B cell (primary cell): ENCODE data around the gene CRYBA2. TPM values are rescaled to one million over a fixed set of nuclear protein-coding genes. Genes with fewer than 3 reads are reported as not detected.

Source experiments
- ATAC-seq: fragments of 200-7000 bp; cut with Tn5 transposase; one replicate; pipeline ENCODE4 v1.10.0; 2021; ENCODE audit warnings: low read depth, mild to moderate bottlenecking, moderate number of reproducible peaks, moderate library complexity
- CTCF ChIA-PET: fragments of 350-600 bp; sonication (Branson Sonifier 250); formaldehyde crosslinking; loops from one replicate; lab custom pipeline; 2021; ENCODE audit warnings: antibody characterized with exemption, inconsistent platforms; lab: Charles Lee
- POLR2A ChIA-PET: fragments of 350-600 bp; sonication (Branson Sonifier 250); formaldehyde crosslinking; loops from one replicate; lab custom pipeline; 2021; ENCODE audit warnings: antibody characterized with exemption; lab: Charles Lee
- DNase-seq: peaks from one replicate; pipeline ENCODE4 v3.0.0; 2013
- H2AFZ ChIP-seq: 2 replicates; pipeline ENCODE4 v1.6.1; 2012; ENCODE audit warnings: mild to moderate bottlenecking, low read depth, low read length; ENCODE audit not compliant: insufficient read depth, poor library complexity, severe bottlenecking
- H3K27ac ChIP-seq, 2 donors: 1 replicate in 1 of 2; 2 replicates in 1 of 2; pipeline ENCODE4 v1.5.1; 2012 to 2013; ENCODE audit warnings: low read length in 2 of 2, mild to moderate bottlenecking in 2 of 2, moderate library complexity in 1 of 2
- H3K27me3 ChIP-seq, 4 experiments: fragments of 200-600 bp in 1 of 4; sonication (generic) in 1 of 4; replicated peaks in 1 of 4; 1 replicate in 2 of 4; 2 replicates in 2 of 4; pipeline versions ENCODE4 v1.6.1 to v1.7.0; 2013 to 2016; ENCODE audit warnings: low read length in 3 of 4, mild to moderate bottlenecking in 2 of 4, mixed read lengths in 1 of 4, moderate library complexity in 1 of 4; ENCODE audit not compliant: insufficient read depth in 4 of 4, control insufficient read depth in 3 of 4; ENCODE audit errors: control extremely low read depth in 1 of 4
- H3K36me3 ChIP-seq, 2 experiments: replicated peaks in 1 of 2; 1 replicate in 1 of 2; 2 replicates in 1 of 2; pipeline versions ENCODE4 v1.6.1 to v1.7.1; 2013; ENCODE audit warnings: low read length in 1 of 2; ENCODE audit not compliant: insufficient read depth in 2 of 2, control insufficient read depth in 1 of 2; ENCODE audit errors: control extremely low read depth in 1 of 2, extremely low read depth in 1 of 2
- H3K4me1 ChIP-seq, 2 donors: fragments of 200-600 bp in 1 of 2; sonication (generic) in 1 of 2; 1 replicate in 1 of 2; 2 replicates in 1 of 2; pipeline versions ENCODE4 v1.5.1 to v1.6.1; 2013 to 2017; ENCODE audit warnings: low read length in 2 of 2; ENCODE audit not compliant: control insufficient read depth in 2 of 2, insufficient read depth in 2 of 2
- H3K4me2 ChIP-seq: replicated peaks from 2 replicates; pipeline ENCODE3; 2012; ENCODE audit warnings: mild to moderate bottlenecking, low read depth, low read length; ENCODE audit not compliant: poor library complexity, severe bottlenecking
- H3K4me3 ChIP-seq, 5 experiments: fragments of 200-600 bp in 1 of 5; sonication (generic) in 1 of 5; 1 replicate in 3 of 5; 2 replicates in 2 of 5; pipeline versions ENCODE4 v1.5.1 to v1.7.0; 2011 to 2016; ENCODE audit warnings: low read length in 4 of 5, mild to moderate bottlenecking in 4 of 5, low read depth in 2 of 5, control low read depth in 1 of 5, moderate library complexity in 1 of 5; ENCODE audit not compliant: insufficient read depth in 1 of 5; ENCODE audit errors: control extremely low read depth in 1 of 5, extremely low read depth in 1 of 5
- H3K79me2 ChIP-seq: fragments of 200-600 bp; sonication (generic); one replicate; pipeline ENCODE4 v1.6.0; 2016; ENCODE audit warnings: low read length; ENCODE audit not compliant: control insufficient read depth, insufficient read depth
- H3K9ac ChIP-seq: fragments of 200-600 bp; sonication (generic); 2 replicates; pipeline ENCODE4 v1.6.1; 2017; ENCODE audit warnings: mild to moderate bottlenecking, low read length, moderate library complexity
- H3K9me3 ChIP-seq, 3 donors: one replicate each; pipeline versions ENCODE4 v1.6.1 to v1.7.1; 2013; ENCODE audit warnings: low read length in 2 of 3; ENCODE audit not compliant: control insufficient read depth in 2 of 3, insufficient read depth in 1 of 3; ENCODE audit errors: control extremely low read depth in 1 of 3
- H4K20me1 ChIP-seq: 2 replicates; pipeline ENCODE4 v1.6.0; 2012; ENCODE audit warnings: mild to moderate bottlenecking, low read length; ENCODE audit not compliant: insufficient read depth, control insufficient read depth, poor library complexity, severe bottlenecking
- H3K27ac Mint-ChIP-seq: one replicate; pipeline ENCODE4 v1.8.0; 2021; ENCODE audit warnings: mixed read lengths
- H3K27me3 Mint-ChIP-seq: one replicate; pipeline ENCODE4 v1.8.0; 2021; ENCODE audit warnings: mixed read lengths
- H3K4me1 Mint-ChIP-seq: one replicate; pipeline ENCODE4 v1.8.0; 2021; ENCODE audit warnings: mixed read lengths
- H3K4me3 Mint-ChIP-seq: one replicate; pipeline ENCODE4 v1.8.0; 2021; ENCODE audit warnings: mixed read lengths
- H3K9me3 Mint-ChIP-seq: one replicate; pipeline ENCODE4 v1.8.0; 2022; ENCODE audit warnings: mixed read lengths; ENCODE audit not compliant: insufficient read depth
- CTCF ChIP-seq: fragments of 200-600 bp; IDR thresholded peaks from one replicate; pipeline ENCODE4 v1.8.0; 2022; ENCODE audit warnings: antibody characterized with exemption, mild to moderate bottlenecking
- EZH2 ChIP-seq: IDR thresholded peaks from 2 replicates; pipeline ENCODE4 v1.6.1; 2012; ENCODE audit warnings: borderline replicate concordance, low read depth, mild to moderate bottlenecking, moderate library complexity, low read length; ENCODE audit not compliant: insufficient read depth, poor library complexity, severe bottlenecking
- WGBS: methylation state at CpG from one replicate; pipeline ENCODE4 v1.1.5; 2013; ENCODE audit warnings: missing lambda C conversion rate; ENCODE audit not compliant: insufficient coverage; 5-methylcytosine and 5-hydroxymethylcytosine counted together
- intact Hi-C: fragments of 100-400 bp; cut with micrococcal nuclease; formaldehyde crosslinking; loops from one replicate; pipeline ENCODE4 v1.10.0; 2022
- polyA plus RNA-seq: library from polyadenylated mRNA; depleted of rRNA; stranded (reverse); fragments of >200 nt; gene quantifications from 2 replicates; pipeline ENCODE4 v1.2.3, GENCODE V29; 2012
- total RNA-seq, 2 donors: library from RNA; stranded (reverse); fragments of 120-200 nt in 1 of 2; gene quantifications; 1 replicate in 1 of 2; 2 replicates in 1 of 2; pipeline versions ENCODE4 v1.2.3 to v1.2.4, GENCODE V29; 2013 to 2022

Gene CRYBA2
- total and polyA plus RNA-seq, 2 donors (not counting 1 experiment from before 2014, with no cell fraction given): not detected

DNA sequence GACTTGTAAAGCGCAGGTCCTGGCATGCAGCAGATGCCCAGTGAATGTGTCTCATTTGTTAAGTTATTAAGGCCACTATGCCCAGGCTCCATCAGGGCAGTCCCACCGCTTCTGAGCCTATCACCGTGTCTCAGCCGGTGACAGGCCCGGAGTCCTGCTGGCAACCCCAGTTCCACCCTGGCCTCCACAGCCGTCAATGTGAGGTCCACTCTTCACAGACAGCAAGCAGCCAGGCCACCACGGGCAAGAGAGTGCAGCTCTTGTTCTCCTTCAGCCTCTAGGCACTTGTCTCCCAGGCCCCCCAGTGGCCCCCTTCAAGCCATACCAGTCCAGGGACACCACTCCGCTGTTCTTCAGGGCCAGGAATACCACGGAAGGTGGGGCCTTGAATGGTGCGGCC, 25.5 kb upstream of the CRYBA2 start:
- Histone ChIP-seq H3K4me3 (no peak overlapping the region), H3K4me1 (no peaks in the 10 kb centered on the region), H3K9me3 (no peaks in the 10 kb centered on the region), H3K27me3 (peaks cover 0 to 11% (median 1%) of the 10 kb centered on the region in 4 experiments), H3K9ac (no peak overlapping the region), H3K79me2 (no peaks in the 10 kb centered on the region), H4K20me1 (no peaks in the 10 kb centered on the region), H3K36me3 (no peaks in the 10 kb centered on the region), H3K27ac (no peak overlapping the region), H3K4me2 (no peak overlapping the region), H2AFZ (no peak overlapping the region)
- Mint-ChIP-seq H3K4me1 (no peaks in the 10 kb centered on the region), H3K9me3 (no peaks in the 10 kb centered on the region), H3K4me3 (no peak overlapping the region), H3K27me3 (peaks cover 35% of the 10 kb centered on the region), H3K27ac (no peak overlapping the region)
- POLR2A ChIA-PET: no interaction called here
- WGBS: 93% methylated on average over 9 of the region's 10 CpGs
- no peak for DNase-seq
- ATAC-seq: no peak
- TF ChIP-seq CTCF: no peak
- no peak for TF ChIP-seq EZH2
- CTCF ChIA-PET: no interaction called here
- intact Hi-C loops: no loop called here

DNA sequence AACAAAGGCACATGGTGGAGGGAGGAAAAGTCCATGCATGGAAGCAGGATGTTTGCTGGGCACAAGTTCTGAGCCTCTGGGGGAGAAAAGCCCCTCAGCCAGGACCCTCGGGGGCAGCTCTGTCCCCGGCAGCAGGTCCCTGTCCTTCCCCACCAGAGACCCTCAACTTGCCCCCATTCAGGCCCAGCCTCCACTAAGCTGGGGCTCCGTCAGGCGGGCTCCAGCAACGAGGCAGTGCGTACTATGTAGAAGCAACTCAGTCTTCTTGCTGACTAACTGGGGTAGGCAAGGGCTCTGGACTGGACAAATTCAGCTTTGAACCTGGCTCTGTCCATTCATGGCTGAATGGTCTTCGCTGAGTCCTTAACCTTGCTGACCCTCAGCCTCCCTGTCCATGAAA, 25.1 kb upstream of the CRYBA2 start:
- ATAC-seq (no peak), DNase-seq (no peak)
- Histone ChIP-seq H2AFZ (no peak overlapping the region), H3K4me2 (no peak overlapping the region), H3K36me3 (no peaks in the 10 kb centered on the region), H3K9me3 (no peaks in the 10 kb centered on the region), H3K4me3 (no peak overlapping the region), H4K20me1 (no peaks in the 10 kb centered on the region), H3K27me3 (peaks cover 0 to 15% (median 1%) of the 10 kb centered on the region in 4 experiments), H3K79me2 (no peaks in the 10 kb centered on the region), H3K4me1 (no peaks in the 10 kb centered on the region), H3K9ac (no peak overlapping the region), H3K27ac (no peak overlapping the region)
- Mint-ChIP-seq H3K9me3 (no peaks in the 10 kb centered on the region), H3K27me3 (peaks cover 35% of the 10 kb centered on the region), H3K4me1 (no peaks in the 10 kb centered on the region), H3K27ac (no peak overlapping the region), H3K4me3 (no peak overlapping the region)
- TF ChIP-seq EZH2: no peak
- no peak for TF ChIP-seq CTCF
- intact Hi-C loops: no loop called here
- CTCF ChIA-PET: no interaction called here
- POLR2A ChIA-PET: no interaction called here
- WGBS: 92% methylated on average over 6 of the region's 7 CpGs
